HG02763 (cell line): ENCODE data around the gene API5.
"Not testable (repeated sequence)": the region's sequence is repeated elsewhere in the genome, so short reads cannot be mapped to it uniquely, and the experiment has no call there.

ENCODE experiments used
- ATAC-seq: cut with Tn5 transposase; IDR thresholded peaks from one replicate; pipeline ENCODE4 v1.9.1; 2021; ENCODE audit warnings: mild to moderate bottlenecking, moderate library complexity; ENCODE audit not compliant: unreplicated experiment

Gene API5

DNA sequence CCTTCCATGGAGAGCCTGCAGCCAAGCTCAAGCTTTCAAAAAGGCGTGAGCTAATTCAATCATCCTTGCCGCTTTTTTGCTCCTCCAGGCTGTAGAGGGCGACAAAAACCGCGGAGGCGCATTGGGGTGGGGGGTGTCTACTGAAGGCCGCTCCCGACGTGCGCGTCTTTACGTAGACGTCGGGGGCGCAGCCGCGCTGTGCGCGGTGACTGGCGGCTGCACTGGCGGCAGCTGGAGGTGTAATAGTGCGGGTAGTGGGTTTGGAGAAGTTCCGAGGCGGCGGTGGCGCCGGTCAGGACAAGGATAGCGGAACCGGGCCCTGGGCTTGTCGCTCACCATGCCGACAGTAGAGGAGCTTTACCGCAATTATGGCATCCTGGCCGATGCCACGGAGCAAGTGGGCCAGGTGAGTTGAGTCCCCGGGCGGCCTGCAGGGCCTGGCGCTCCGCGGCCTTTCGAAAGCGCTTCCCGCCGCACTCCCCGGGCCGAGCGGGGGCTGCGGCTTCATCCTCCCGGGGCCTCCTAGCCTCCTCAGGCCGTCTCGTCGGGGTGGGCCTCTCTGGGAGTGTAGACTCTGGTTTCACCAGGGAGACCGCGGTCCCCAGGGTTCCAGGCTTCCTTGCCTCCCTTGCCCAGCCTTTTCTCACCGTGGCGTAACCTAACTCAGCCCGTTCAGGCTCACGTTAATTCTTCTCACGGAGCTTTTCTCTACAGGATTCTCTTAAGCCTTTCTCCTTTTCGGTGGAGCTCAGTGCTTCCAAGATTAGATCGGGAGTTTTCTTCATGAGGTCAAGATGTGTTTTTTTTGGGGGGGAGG is at the start of gene API5:
API5 (plus strand) TSS at position 206 of the 817 bp plus-strand sequence; CDS start at position 338, 132 bp downstream.
- ATAC-seq: peak; percentile 99

DNA sequence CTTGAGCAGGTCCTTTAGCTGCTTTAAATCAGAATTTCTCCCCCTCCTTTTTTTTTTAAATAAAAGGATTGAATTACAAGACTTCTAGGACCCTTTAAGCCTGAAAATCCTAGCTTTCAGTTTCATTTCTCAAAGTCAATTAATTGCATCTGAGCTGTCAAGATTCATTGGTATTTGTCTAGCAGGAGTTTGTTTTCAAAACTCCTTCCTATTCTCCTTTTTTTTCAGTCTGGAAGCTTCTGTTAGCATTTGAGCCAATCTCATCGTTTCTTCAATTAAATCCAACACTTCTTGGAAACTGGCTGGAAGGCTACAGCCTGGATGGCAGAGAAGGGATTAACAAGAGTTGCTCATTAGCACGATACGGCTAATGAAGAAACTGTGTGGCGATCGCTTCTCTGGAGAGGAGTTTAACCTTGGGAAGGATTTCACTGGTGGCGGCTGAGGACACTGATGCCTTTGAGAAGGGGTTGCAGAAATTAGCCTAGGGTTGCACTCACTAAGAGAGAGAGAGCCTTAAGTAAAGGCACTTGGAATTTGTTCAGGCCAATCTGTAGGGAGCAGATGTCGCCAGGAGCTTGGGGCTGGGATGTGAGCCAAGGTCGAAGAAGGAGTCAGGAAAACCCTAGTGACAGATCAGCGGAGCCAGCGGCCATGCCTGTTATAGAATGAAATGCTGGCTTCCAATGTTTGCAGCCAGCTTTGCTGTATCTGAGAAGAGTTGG is 43.8 kb upstream of the API5 start:
- ATAC-seq: no peak

GRCh38 chr11:43268786-43269185 is 43.0 kb upstream of the API5 start:
- ATAC-seq: no peak

DNA sequence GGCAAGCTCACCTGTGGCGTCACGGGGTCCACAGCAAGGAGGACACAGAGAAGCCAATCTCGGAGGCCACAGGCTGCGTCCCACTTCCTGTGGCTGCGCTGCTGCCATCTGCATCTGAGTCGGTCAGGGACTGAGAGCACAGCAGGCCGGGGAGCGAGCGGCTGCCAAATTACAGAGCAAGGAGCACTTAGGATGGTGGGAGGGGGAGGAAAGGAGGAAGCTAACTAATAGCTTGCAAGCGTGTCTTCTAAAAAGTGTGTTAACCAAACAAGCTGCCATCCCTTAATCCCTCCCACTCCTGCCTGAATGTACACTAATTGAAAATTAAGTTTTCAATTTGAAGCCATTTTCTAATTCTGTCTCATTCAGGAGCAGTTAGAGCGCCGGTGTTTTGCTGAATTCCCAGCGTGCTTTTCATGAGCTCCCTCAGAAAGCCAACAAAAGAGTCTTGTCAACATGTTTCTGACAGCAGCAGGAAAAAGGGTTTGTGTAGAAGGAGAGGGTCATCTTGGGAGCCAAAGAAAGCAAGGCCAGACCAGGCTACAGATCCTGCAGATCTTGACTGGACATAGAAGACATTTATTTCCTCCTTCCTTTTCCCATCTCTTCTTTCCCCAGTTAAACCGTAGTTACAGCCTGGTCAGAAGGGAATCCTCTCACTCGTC is 42.4 kb upstream of the API5 start:
- ATAC-seq: no peak

GRCh38 chr11:43270468-43270867 is 41.3 kb upstream of the API5 start:
- no peak for ATAC-seq

- ATAC-seq: no peak
Observed at GRCh38 chr11:43278193-43278956, 33.4 kb upstream of the API5 start.

DNA sequence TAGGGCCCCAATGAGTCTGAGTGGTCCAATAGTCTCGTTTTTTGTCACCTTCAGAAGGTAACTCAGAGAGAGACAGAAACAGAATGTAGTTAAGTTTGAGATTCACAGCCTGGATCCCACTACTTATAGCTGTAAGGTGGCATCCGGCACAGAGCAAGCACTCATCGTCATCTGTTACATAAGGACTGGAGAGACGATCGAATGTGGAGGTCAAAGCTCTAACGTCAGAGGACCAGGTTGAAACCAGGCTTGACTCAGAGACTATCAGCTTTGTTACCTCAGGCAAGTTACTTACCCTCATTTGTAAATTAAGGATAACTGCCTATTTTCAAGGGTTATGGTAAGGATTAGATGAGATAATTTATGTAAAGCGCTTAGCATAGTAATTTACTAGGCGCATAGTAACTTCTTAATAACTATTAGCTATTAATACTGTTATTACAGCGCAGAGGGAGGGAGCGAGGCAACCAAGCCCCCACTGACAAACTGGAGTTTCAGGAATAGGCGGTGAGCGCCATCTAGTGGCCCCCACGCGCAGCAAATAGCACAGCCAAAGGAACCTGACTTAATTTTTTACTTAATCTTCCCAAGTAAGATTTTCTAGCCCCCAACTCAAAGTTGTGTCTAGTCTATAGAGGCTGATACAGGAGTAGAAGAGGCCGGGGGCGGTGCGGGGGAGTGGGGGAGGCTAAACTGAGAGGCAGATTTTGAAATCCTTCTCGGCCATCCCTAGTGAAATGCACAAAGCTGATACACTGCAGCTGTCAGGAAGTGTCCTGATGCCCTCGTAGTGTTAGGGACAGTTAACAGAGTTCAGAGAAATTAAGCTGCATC is 29.0 kb upstream of the API5 start:
- peak; percentile 48 for ATAC-seq

- no peak for ATAC-seq
Observed at GRCh38 chr11:43285826-43286225, 26.0 kb upstream of the API5 start.

DNA sequence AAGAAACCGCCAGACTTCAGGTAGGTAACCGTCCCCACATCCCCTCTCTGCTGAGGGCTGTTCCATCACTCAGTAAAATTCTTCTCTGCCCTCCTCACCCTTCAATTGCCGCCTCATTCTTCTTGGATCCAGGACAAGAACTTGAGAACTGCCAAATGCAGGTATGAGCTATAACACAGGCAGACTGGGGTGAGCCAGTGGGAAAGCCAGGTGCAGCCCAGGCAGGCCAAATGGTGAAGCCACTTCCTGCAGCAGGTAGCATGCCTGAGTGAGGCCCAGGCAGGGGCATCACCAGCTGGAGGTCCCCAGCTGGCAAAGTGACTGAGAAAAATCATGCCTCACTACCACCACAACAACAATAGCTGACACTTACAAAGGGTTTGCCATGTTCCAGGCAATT is 22.4 kb upstream of the API5 start:
- no peak for ATAC-seq

GRCh38 chr11:43298397-43298796 is 13.4 kb upstream of the API5 start:
- no peak for ATAC-seq

- ATAC-seq: no peak
Observed at GRCh38 chr11:43315966-43316365, 4.2 kb downstream of the API5 start.

DNA sequence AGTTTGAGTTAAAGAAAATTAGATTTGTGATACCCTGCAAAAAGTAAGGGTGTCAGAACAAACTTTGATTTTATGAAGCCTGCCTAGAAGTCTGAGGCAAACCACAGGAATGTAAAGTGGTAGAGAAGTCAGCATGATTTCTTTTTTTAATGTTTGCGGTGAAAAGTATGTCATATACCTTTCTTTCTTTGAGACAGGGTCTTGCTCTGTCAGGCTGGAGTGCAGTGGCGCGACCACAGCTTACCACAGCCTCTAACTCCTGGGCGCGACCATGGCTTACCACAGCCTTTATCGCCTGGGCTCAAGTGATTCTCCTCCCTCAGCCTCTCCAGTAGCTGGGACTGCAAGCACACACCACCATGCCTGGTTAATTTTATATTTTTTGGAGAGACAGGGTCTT is 4.7 kb downstream of the API5 start:
- no peak for ATAC-seq

GRCh38 chr11:43327987-43328386 is 16.2 kb downstream of the API5 start:
- no peak for ATAC-seq

- no peak for ATAC-seq
Observed at GRCh38 chr11:43328482-43328881, 16.7 kb downstream of the API5 start.

- ATAC-seq: no peak
Observed at GRCh38 chr11:43341159-43341558, 29.4 kb downstream of the API5 start.

DNA sequence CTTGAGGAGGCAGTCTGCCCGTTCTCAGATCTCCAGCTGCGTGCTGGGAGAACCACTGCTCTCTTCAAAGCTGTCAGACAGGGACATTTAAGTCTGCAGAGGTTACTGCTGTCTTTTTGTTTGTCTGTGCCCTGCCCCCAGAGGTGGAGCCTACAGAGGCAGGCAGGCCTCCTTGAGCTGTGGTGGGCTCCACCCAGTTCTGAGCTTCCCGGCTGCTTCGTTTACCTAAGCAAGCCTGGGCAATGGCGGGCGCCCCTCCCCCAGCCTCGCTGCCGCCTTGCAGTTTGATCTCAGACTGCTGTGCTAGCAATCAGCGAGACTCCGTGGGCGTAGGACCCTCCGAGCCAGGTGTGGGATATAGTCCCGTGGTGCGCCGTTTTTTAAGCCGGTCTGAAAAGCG is 39.6 kb downstream of the API5 start:
- not testable (repeated sequence) for ATAC-seq

- no peak for ATAC-seq
Observed at GRCh38 chr11:43354311-43354710, 42.5 kb downstream of the API5 start.

DNA sequence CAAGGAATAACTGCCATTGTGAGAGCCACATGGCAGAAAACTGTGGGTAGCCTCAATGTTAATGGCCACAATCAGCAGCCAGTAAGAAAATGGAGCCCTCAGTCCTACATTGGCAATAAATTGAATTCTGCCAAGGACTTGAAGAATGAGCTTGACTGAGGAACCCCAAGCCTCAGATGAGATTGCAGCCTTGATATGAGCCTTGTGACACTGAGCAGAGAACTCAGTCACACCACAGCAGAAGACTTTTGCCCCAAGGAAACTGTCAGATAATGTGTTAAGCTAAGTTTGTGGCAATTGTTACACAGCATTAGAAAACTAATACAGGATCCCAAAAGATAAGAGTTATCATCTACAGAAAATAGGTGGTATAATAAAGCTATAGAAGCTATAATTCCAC is 44.5 kb downstream of the API5 start:
- no peak for ATAC-seq

- ATAC-seq: no peak
Observed at GRCh38 chr11:43358279-43358800, 46.5 kb downstream of the API5 start.
